Ramos (cell line): ENCODE results near the gene SLC29A4.
"Not testable (repeated sequence)": the region's sequence is repeated elsewhere in the genome, so short reads cannot be mapped to it uniquely, and the experiment has no call there.

Experiments
- in situ Hi-C: fragments of 300-500 bp; cut with MboI; formaldehyde crosslinking; loops from one replicate; pipeline ENCODE4 v1.14.3; 2022; ENCODE audit warnings: low sequenced_read_pairs; ENCODE audit not compliant: unreplicated experiment

The SLC29A4 gene

GRCh38 chr7:5318613-5319012, 35.9 kb downstream of the SLC29A4 start:
- in situ Hi-C loops, result not testable (repeated sequence)

- in situ Hi-C loops, result no loop called here
These were observed 37.6 kb downstream of the SLC29A4 start for GRCh38 chr7:5320391-5320790.

DNA sequence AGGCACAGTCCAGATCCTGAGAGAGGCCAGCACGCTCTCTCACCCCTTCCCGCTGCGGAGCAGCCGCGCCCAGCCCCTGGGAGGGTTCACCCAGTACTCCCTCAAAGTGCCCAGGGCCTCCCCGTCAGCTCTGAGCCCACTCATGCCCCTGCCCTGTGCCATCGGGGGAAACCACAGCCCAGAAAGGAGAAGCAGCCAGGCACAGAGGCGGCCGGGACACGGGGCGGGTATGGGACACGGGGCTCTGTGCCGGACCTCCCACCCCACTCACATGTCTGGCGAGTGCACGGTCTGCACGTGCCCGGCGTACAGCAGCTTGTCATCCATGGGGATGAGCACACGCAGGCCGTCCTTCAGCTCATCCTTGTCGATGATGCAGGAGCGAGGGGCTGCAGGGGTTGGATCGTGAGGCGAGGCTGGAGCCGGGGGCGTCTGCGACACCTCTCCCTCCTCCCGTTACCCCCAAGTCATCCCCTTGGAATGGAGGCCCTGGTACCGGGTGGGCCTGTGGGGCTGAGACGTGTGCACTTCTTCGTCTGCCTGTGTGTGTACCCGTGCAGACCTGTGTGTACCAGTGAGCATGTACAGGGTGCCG, 38.2 kb downstream of the SLC29A4 start:
- in situ Hi-C loops, result no loop called here

DNA sequence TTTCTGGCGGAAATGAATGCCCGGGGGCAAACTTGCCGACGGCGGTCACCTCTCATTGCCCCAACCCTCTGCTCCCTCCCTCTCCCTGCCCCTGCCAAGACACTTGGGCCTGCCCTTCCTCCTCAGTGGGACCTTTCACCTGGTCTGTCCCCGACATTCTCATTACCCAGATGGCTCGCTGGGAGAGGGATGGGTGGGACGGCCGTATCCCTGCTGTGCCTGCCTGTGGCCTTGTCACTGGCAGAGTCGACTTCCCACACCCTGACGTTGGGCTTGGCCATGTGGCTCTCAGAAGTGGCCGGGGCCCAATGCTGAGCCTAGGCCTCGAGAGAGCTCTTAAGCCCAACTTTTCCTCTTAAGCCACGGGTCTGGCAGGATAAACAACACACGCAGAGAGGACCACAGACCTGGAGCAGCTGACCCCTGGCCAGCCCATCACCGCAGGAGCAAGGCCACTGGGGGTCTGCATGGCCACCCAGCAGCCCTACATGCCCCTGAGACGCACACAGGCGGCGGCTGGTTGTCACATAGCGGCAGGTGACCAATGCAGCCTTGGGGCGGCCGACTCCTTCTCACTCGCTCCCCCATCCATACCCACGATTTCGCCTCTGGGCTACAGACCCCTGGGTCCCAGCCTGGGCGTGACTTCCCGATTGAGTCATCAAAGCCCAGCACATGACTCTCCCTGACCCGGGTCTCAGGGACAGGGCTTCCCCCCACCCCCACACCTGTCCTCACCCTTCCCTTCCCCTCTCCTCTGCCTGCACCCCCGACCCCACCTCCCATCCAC, 40.1 kb downstream of the SLC29A4 start:
- in situ Hi-C loops, result no loop called here

GRCh38 chr7:5323800-5324781, 41.3 kb downstream of the SLC29A4 start:
- in situ Hi-C loops, result not testable (repeated sequence)

DNA sequence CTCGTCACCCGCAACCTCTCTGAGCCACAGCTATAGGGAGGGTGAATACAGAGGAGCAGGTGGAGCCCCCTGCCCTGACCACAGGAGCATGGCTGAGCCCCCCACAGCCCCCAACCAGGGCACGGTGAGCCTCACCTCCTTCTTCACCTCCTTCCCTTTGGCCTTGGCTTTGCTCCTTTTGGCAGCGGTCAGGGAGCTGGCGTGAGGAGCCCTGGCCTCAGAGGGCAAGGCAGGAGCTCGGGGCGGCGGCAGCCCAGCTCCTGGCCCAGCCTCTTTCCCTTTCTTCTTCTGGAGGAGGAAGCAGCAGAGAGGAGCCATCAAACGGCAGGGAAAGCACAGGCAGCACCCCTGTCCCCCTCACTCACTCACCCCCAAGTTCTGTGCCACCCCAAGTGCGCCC, 42.2 kb downstream of the SLC29A4 start:
- in situ Hi-C loops, result no loop called here

DNA sequence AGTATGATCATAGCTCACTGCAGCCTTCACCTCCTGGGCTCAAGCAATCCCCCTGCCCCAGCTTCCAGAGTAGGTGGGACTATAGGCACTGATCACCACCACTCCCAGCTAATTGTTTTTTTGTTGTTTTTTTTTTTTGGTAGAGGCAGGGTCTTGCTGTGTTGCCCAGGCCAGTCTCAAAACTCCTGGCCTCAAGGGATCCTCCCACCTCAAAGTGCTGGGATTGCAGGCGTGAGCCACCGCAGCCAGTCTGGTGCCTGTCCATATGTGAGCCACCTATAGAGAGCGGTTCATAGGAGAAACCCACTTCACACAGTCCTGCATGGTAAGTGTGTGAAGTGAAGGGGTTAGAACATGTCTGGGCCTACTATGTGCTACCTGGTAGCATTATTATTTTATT, 47.5 kb downstream of the SLC29A4 start:
- in situ Hi-C loops, result no loop called here

DNA sequence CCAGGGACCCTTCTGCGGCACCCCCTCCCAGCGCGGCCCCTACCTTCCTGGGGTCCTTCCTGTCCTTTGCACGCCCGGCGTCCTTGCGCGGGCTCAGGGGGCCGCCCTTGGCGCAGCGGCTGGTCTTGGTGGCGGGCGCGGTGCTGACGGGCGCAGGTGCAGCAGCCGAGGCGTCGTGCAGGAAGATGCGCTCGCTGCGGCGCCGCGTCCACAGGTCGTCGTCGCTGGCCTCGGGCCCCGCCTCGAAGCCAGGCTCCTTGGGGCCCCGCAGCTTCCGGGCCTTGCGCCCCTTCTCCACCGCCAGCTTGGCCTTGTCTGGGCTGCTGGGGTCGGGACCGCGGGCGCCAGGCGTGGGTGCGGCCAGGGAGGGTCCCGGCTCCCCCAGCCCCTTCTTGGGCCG, 49.8 kb downstream of the SLC29A4 start:
- in situ Hi-C loops, result no loop called here

DNA sequence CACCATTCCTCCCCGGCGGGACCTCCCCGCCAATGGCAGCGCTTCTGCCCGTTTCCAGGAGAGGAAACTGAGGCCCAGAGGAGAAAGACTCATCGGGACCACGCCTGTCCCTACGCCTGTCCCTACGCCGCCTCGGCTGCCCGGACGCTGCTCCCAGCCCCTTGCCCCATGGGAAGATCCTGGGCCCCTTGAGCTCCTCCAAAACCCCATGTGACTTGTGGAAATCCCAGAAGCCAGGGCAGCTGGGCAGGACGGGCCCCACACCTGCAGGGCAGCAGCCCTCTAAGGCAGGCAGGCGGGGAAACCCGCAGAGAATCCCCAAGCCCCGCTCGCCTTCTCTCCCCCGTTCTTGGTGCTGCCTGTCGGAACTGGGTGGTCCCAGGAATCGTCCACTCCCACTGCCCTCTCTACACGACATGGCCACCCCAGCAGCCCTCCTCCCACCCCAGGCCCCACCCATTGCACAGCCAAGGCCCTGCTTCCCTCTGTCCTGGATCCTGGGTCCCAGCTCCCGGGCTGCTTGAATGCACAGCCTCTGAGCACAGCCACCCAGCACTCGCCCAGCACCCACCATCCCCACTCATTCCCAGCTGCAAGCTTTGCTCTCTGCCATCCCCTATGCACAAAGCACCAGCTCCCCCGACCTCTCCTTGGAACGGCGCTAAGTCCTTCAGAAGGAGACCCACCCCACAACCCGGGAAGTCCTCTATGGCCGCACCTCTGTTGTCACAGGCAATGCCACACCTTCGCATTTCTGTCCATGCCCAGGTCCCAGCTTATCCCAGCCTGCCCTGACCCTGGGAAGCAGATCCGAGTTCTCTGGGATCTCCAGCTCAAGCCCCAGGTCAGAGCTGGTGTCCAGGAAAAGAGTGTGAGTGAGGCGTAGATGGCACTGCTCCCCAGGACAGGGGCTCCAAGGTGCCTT, 50.6 kb downstream of the SLC29A4 start:
- in situ Hi-C loops, result no loop called here

- in situ Hi-C loops, result no loop called here
These were observed 51.9 kb downstream of the SLC29A4 start for GRCh38 chr7:5334671-5335070.

- in situ Hi-C loops, result no loop called here
These were observed 54.3 kb downstream of the SLC29A4 start for GRCh38 chr7:5337047-5337446.

DNA sequence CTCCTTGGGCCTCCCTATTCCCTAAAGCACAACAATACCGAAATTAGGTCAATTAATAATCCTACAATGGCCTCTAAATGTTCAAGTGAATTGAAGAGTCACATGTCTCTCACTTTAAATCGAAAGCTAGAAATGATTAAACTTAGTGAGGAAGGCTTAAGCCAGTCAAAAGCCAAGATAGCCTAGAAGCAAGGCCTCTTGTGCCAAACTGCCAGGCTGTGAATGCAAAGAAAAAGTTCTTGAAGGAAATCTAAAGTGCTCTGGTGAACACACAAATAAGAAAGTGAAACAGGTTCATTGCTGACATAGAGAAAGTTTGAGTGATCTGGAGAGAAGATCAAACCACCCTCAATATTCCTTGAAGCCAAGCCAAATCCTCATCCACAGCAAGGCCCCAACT, 57.2 kb downstream of the SLC29A4 start:
- in situ Hi-C loops, result no loop called here

DNA sequence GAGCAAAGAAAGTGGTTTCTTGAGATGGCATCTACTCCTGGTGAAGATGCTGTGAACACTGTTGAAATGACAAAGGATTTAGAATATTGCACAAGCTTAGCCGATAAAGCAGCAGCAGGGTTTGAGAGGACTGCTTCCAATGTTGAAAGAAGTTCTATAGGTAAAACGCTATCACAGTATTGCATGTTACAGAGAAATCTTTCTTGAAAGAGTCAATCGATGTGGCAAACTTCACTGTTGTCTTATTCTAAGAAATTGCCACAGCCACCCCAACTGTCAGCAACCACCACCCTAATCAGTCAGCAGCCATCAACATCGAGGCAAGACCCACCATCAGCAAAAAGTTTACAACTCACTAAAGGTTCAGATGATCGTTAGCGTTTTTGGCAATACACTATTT, 59.9 kb downstream of the SLC29A4 start:
- in situ Hi-C loops, result no loop called here

DNA sequence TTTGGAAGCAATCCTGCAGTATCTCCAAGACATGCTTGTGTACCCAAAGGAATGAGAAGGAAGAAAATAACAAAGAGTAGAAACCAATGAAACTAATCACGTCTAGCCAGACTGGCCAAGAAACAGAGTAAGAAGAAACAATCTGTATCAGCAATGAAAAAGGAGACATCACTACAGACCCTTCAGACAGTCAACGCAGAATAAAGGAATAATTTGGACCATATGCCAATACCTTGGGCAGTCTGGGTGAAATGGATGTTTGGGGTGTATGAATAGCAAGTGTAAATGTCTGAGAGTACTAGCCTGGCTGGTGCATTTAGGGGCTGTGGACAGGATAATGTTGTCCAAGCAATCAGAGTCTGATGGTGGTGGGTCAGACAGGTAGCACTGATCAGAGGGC, 61.1 kb downstream of the SLC29A4 start:
- in situ Hi-C loops, result no loop called here

- in situ Hi-C loops, result no loop called here
These were observed 61.6 kb downstream of the SLC29A4 start for GRCh38 chr7:5344342-5344741.

DNA sequence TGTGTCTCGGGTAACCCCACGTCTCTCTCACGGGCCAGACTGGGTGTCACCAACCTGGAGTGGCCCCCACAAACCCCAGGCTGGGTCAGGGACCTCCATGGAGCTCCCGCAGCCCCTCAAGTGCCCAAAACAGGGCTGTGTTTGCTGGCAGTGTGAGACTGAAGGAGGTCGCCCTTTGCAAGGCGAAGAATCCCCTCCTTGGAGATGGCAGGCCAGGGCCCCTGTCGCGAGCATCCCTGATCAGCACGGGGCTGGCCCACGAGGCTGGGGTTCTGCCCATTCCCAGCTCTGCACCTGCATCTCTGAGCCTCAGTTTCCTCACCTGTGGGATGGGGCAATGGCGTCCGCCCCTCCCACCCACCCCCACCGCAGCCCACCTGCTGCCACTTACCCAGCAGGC, 62.4 kb downstream of the SLC29A4 start:
- in situ Hi-C loops, result no loop called here

- in situ Hi-C loops, result no loop called here
These were observed 62.9 kb downstream of the SLC29A4 start for GRCh38 chr7:5345671-5346070.

- in situ Hi-C loops, result no loop called here
These were observed 65.6 kb downstream of the SLC29A4 start for GRCh38 chr7:5348134-5349004.

DNA sequence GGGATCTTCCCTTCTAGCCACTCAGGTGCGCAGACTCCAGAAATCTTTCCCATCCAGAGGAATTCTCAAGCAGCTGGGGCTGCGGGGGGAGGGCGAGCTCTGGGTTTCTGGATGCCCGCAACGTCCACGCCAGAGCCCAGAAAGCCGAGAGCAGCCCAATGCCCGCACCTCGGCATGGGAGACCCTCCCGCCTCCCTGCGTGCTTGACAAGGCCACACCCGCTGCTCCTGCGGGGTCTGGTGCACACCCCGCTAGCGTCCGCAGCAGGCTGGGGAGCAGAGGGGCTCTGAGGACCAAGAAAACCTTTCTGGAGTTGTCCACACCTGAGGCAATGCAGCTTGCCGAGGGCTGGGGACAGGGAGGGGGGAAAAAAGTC, 66.2 kb downstream of the SLC29A4 start:
- in situ Hi-C loops, result no loop called here
